Suprapubic skin (tissue), 3 donors: ENCODE measurements around the gene NKAIN2.

Experiments
- CTCF ChIP-seq, 2 donors: fragments of 200-600 bp in 1 of 2; fragments of 450-650 bp in 1 of 2; sonication (generic) in 1 of 2; IDR thresholded peaks; one replicate each; pipeline ENCODE4 v1.5.1; 2016 to 2019; ENCODE audit warnings: antibody characterized with exemption in 2 of 2, mild to moderate bottlenecking in 1 of 2, moderate library complexity in 1 of 2
- POLR2AphosphoS5 ChIP-seq, 3 donors: sonication (generic); formaldehyde crosslinking; IDR thresholded peaks; one replicate each; pipeline ENCODE4 v1.6.1; 2017; ENCODE audit warnings: antibody characterized with exemption in 3 of 3

- TF ChIP-seq POLR2AphosphoS5 (IDR thresholded peaks at IDR 0.05) (no peak), CTCF (IDR thresholded peaks at IDR 0.05) (no peak)
Observed at GRCh38 chr6:124142852-124143251, 339.2 kb downstream of the NKAIN2 start.
